ENCODE data around the gene WDR64.
"Not testable (repeated sequence)": the region's sequence is repeated elsewhere in the genome, so short reads cannot be mapped to it uniquely, and the experiment has no call there.

The WDR64 gene

GRCh38 chr1:241654641-241655040 lies 2.6 kb downstream of the WDR64 start:
- DNase-seq (ENCODE audit: extremely low read depth in 1 of 2, low read depth in 1 of 2), result no peak

- no peak for DNase-seq (ENCODE audit: extremely low read depth in 1 of 2, low read depth in 1 of 2)
These were observed 6.2 kb downstream of the WDR64 start for GRCh38 chr1:241658081-241658793.

DNA sequence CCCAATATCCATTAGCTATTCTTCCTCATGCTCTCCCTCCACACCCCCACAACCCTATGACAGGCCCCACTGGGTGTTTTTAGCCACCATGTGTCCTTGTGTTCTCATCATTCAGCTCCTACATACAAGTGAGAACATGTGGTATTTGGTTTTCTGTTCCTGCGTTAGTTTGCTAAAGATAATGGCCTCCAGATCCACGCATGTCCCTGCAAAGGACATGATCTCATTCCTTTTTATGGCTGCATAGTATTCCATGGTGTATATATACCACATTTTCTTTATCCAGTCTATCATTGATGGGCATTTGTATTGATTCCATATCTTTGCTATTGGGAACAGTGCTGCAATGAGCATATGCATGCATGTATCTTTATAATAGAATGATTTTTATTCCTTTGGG lies 6.9 kb downstream of the WDR64 start:
- not testable (repeated sequence) for DNase-seq (ENCODE audit: extremely low read depth in 1 of 2, low read depth in 1 of 2)

- DNase-seq (ENCODE audit: extremely low read depth in 1 of 2, low read depth in 1 of 2), result no peak
These were observed 8.4 kb downstream of the WDR64 start for GRCh38 chr1:241660424-241660972.

GRCh38 chr1:241666419-241666818 lies 14.3 kb downstream of the WDR64 start:
- DNase-seq (ENCODE audit: extremely low read depth in 1 of 2, low read depth in 1 of 2), result no peak

GRCh38 chr1:241672301-241672700 lies 20.2 kb downstream of the WDR64 start:
- DNase-seq (ENCODE audit: extremely low read depth in 1 of 2, low read depth in 1 of 2), result no peak

DNA sequence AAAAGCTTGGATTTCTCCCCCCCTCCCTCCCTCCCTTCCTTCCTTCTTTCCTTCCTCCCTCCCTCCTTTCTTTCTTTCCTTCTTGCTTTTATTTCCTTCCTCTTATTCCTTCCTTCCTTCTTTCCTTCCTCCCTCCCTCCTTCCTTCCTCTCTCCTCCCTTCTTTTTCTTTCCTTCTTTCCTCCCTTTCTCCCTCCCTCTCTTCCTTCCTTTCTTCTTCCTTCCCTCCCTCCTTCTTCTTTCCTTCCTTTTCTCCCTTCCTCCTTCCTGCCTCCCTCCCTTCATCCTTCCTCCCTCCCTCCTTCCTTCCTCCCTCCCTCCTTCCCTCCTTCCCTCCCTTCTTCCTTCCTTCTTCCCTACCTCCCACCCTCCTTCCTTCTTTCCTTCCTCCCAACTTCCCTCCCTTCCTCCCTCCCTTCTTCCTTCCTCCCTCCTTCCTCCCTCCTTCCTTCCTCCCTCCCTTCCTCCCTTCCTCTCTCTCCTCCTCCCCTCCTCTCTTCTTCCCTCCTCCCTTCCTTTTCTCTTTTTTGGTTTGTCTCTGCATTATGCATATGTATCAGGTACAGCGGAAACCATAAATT lies 22.8 kb downstream of the WDR64 start:
- DNase-seq (ENCODE audit: extremely low read depth in 1 of 2, low read depth in 1 of 2), result no peak

GRCh38 chr1:241675983-241676382 lies 23.9 kb downstream of the WDR64 start:
- DNase-seq (ENCODE audit: extremely low read depth in 1 of 2, low read depth in 1 of 2), result no peak

- peak in 1 of 2 donors; percentile 5 for DNase-seq (ENCODE audit: extremely low read depth in 1 of 2, low read depth in 1 of 2)
These were observed 25.1 kb downstream of the WDR64 start for GRCh38 chr1:241677201-241677600.

- DNase-seq (ENCODE audit: extremely low read depth in 1 of 2, low read depth in 1 of 2), result no peak
These were observed 26.5 kb downstream of the WDR64 start for GRCh38 chr1:241678536-241678935.

DNA sequence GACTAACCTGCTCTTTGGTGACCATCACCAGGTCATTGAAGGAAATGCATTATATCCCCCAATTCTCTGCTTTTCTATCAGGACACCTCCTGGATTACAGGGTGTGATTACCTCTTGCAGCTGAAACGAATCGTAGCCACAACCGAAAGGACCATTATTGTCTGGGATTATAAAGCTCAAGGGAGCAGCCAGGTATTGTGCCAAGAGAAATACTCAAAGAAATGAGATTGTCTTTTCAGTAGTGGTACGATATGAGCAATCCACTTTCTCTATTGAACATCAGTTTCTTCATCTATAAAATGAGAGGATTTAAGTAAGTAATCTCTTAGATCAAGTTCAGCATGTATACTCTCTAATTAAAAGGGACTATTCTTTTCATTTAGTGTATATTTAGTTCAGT lies 27.3 kb downstream of the WDR64 start:
- no peak for DNase-seq (ENCODE audit: extremely low read depth in 1 of 2, low read depth in 1 of 2)

DNA sequence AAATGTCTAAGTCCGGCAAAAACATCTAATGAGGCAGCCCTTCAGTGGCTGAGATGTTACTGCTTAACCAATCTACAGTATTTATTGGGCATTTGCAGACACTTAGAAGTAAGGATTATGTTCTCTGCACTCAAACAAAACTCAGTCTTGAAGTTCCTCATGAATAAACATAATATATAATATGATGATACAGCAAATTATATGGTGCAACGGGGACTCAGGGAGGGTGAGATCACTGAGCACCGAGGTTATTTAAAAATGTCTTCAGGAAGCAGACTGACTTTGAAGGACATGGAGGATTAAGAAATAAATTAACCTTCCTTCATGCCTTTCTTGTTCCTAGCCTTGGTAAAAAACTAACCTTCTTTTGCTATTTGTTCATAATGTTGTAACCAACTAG lies 27.9 kb downstream of the WDR64 start:
- DNase-seq (ENCODE audit: extremely low read depth in 1 of 2, low read depth in 1 of 2), result no peak

- DNase-seq (ENCODE audit: extremely low read depth in 1 of 2, low read depth in 1 of 2), result not testable (repeated sequence)
These were observed 29.9 kb downstream of the WDR64 start for GRCh38 chr1:241681861-241682448.

DNA sequence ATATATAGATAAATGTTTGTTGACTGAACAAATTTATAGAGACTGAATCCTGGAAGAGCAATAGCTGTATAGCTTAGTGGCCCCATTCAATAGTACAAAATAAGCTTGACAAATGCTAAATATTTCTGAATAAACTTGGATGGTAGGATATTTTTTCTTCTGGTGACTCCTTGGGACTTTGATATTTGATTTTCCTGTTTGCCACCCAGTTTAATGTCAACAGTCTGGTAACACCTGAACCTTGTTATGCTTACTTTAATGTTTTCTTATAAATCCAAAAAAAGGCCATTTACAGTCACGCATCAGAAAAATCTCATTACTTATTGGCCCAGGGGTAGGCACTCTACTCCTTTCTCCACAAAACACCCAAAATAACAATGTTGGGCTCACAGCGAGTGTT lies 30.8 kb downstream of the WDR64 start:
- DNase-seq (ENCODE audit: extremely low read depth in 1 of 2, low read depth in 1 of 2), result no peak

- no peak for DNase-seq (ENCODE audit: extremely low read depth in 1 of 2, low read depth in 1 of 2)
These were observed 32.0 kb downstream of the WDR64 start for GRCh38 chr1:241684108-241684507.

- DNase-seq (ENCODE audit: extremely low read depth in 1 of 2, low read depth in 1 of 2), result no peak
These were observed 36.9 kb downstream of the WDR64 start for GRCh38 chr1:241688940-241689368.

DNA sequence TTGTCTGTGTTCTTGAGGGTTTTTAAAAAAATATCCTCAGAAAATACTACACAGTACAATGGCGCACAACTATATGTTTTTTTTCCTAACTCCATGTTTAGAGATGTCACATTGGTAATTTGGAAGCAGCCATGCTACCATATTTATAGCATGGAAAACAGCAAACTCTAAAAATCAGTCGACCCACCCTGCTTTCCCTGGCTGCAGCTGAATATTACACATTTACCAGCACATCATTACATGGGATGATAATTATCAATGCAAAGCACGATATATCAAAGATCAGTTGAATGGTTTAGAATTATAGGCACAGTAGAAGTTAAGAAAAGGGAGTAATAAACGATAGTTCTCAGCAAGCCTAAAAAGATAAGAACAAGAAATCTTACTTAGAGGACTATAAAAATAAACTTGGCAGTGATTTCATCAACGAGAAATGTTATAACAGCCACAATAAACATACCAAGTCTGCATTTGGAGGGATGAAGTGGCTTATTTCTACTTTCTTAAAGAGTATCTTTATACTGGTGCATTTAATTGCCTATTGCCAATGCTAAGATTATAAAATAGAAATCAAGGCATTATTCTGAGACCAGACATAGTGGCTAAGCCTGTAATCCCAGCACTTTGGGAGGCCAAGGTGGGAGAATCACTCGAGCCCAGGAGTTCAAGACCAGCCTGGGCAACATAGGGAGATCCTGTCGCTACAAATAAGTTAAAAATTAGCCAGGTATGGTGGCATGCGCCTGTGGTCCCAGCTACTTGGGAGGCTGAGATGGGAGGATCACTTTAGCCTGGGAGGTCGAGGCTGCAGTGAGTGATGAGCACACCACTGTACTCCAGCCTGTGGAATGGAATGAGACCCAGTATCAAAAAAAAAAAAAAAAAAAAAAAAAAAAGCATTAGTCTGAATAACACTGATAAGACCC lies 43.4 kb downstream of the WDR64 start:
- DNase-seq (ENCODE audit: extremely low read depth in 1 of 2, low read depth in 1 of 2), result no peak

- DNase-seq (ENCODE audit: extremely low read depth in 1 of 2, low read depth in 1 of 2), result no peak
These were observed 44.2 kb downstream of the WDR64 start for GRCh38 chr1:241696172-241696814.

GRCh38 chr1:241696815-241697639 lies 44.9 kb downstream of the WDR64 start:
- DNase-seq (ENCODE audit: extremely low read depth in 1 of 2, low read depth in 1 of 2), result no peak

DNA sequence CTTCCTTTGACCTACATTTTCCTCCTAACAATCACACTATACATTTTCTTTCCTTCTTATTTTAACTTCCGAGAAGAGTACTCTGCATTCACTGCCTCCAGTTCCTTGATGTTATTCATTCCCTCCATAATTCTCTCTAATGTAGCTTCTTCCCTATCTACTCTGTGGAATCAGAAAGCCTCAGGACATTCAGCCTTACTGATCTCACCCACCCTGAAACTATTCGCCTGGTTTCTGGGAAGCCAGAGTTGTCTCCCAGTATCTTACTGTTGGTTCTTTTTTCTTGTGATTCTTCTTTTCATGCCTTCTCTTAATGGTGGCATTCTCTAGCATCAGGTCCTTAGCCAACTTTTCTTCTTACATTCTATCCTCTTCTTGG lies 45.5 kb downstream of the WDR64 start:
- no peak for DNase-seq (ENCODE audit: extremely low read depth in 1 of 2, low read depth in 1 of 2)
